H1 (cell line): Measurements from ENCODE around the gene CDH22. TPM values are rescaled to one million over a fixed set of nuclear protein-coding genes. Genes with fewer than 3 reads are reported as not detected.

Experiments used
- CTCF ChIA-PET: fragments of 300-600 bp; sonication (Branson Sonifier 250); formaldehyde crosslinking; loops from one replicate; lab custom pipeline; 2021; ENCODE audit not compliant: partially characterized antibody; lab: Charles Lee
- POLR2A ChIA-PET: fragments of 300-600 bp; sonication (Branson Sonifier 250); formaldehyde crosslinking; loops from one replicate; lab custom pipeline; 2021; ENCODE audit warnings: inconsistent platforms; ENCODE audit not compliant: partially characterized antibody; lab: Charles Lee
- DNase-seq, 2 experiments: peaks; one replicate each; pipeline versions ENCODE4 v3.0.0 to v3.0.0-alpha.2; 2010 to 2022; ENCODE audit warnings: low spot score in 2 of 2, low read depth in 1 of 2, mixed read lengths in 1 of 2
- FAIRE-seq: peaks from 2 replicates; lab custom pipeline; 2011; peaks lifted over from hg19 to GRCh38; lab: Jason Lieb, UNC
- H2AFZ ChIP-seq: 2 replicates; pipeline ENCODE4 v1.8.1; 2012; ENCODE audit warnings: low read length, inconsistent platforms
- H2AK5ac ChIP-seq: 2 replicates; pipeline ENCODE4 v1.6.1; 2013; ENCODE audit warnings: low read depth, low read length
- H2BK120ac ChIP-seq: replicated peaks from 2 replicates; pipeline ENCODE3; 2013; ENCODE audit warnings: low read depth, low read length, inconsistent platforms
- H2BK12ac ChIP-seq: 2 replicates; pipeline ENCODE4 v1.6.1; 2013; ENCODE audit warnings: low read depth, low read length
- H2BK15ac ChIP-seq: 2 replicates; pipeline ENCODE4 v1.6.1; 2013; ENCODE audit warnings: low read length
- H2BK20ac ChIP-seq: 2 replicates; pipeline ENCODE4 v1.6.1; 2013; ENCODE audit warnings: low read length
- H2BK5ac ChIP-seq: 2 replicates; pipeline ENCODE4 v1.6.1; 2013; ENCODE audit warnings: low read depth, low read length
- H3K14ac ChIP-seq: 2 replicates; pipeline ENCODE4 v1.6.1; 2013; ENCODE audit warnings: inconsistent platforms; ENCODE audit not compliant: insufficient read length
- H3K18ac ChIP-seq: 2 replicates; pipeline ENCODE4 v1.6.1; 2013; ENCODE audit warnings: low read length; ENCODE audit errors: extremely low read depth
- H3K23ac ChIP-seq: 2 replicates; pipeline ENCODE4 v1.6.1; 2013; ENCODE audit warnings: inconsistent platforms; ENCODE audit not compliant: insufficient read length
- H3K23me2 ChIP-seq: 2 replicates; pipeline ENCODE4 v1.6.1; 2013; ENCODE audit warnings: low read depth, low read length
- H3K27ac ChIP-seq: 2 replicates; pipeline ENCODE4 v1.6.1; 2011; ENCODE audit warnings: low read depth, low read length, inconsistent platforms
- H3K27me3 ChIP-seq, 4 experiments: replicated peaks in 1 of 4; 1 replicate in 1 of 4; 2 replicates in 3 of 4; pipeline versions ENCODE4 v1.6.1 to v1.8.1; 2011 to 2013; ENCODE audit warnings: low read length in 3 of 4, mild to moderate bottlenecking in 3 of 4, inconsistent platforms in 2 of 4, mixed read lengths in 2 of 4, moderate library complexity in 1 of 4; ENCODE audit not compliant: control insufficient read depth in 3 of 4, insufficient read depth in 3 of 4; ENCODE audit errors: extremely low read depth in 1 of 4
- H3K36me3 ChIP-seq, 4 experiments: 2 replicates each; pipeline versions ENCODE4 v1.6.1 to v1.8.1; 2011 to 2013; ENCODE audit warnings: mild to moderate bottlenecking in 4 of 4, low read length in 3 of 4, moderate library complexity in 2 of 4, control low read depth in 1 of 4, inconsistent platforms in 1 of 4; ENCODE audit not compliant: insufficient read depth in 4 of 4, control insufficient read depth in 2 of 4
- H3K4ac ChIP-seq: replicated peaks from 2 replicates; pipeline ENCODE3; 2013; ENCODE audit warnings: low read length, low read depth, mixed read lengths, inconsistent platforms; ENCODE audit not compliant: insufficient read length
- H3K4me1 ChIP-seq, 4 experiments: replicated peaks in 1 of 4; 1 replicate in 1 of 4; 2 replicates in 3 of 4; pipeline versions ENCODE4 v1.6.1 to v1.8.1; 2011 to 2013; ENCODE audit warnings: low read length in 3 of 4, inconsistent platforms in 2 of 4, mixed read lengths in 1 of 4; ENCODE audit not compliant: insufficient read depth in 4 of 4, control insufficient read depth in 3 of 4
- H3K4me2 ChIP-seq, 2 experiments: 2 replicates each; pipeline versions ENCODE4 v1.6.1 to v1.8.1; 2011 to 2013; ENCODE audit warnings: low read depth in 2 of 2, low read length in 2 of 2, control low read depth in 1 of 2, inconsistent platforms in 1 of 2, mild to moderate bottlenecking in 1 of 2; ENCODE audit not compliant: insufficient read depth in 1 of 2
- H3K4me3 ChIP-seq, 4 experiments: fragments of 200-600, 300-600 bp in 1 of 4; sonication (generic), shearing (Covaris generic), sonication (Bioruptor Twin) in 1 of 4; 2 replicates each; pipeline versions ENCODE4 v1.5.1 to v1.8.1; 2011 to 2016; ENCODE audit warnings: low read length in 4 of 4, low read depth in 3 of 4, control low read depth in 2 of 4, inconsistent platforms in 2 of 4, mild to moderate bottlenecking in 2 of 4, mixed read lengths in 1 of 4, moderate library complexity in 1 of 4; ENCODE audit not compliant: insufficient read depth in 2 of 4; ENCODE audit errors: extremely low read depth in 1 of 4
- H3K56ac ChIP-seq: replicated peaks from 2 replicates; pipeline ENCODE3; 2013; ENCODE audit warnings: low read depth, mild to moderate bottlenecking, mixed read lengths, low read length, inconsistent platforms; ENCODE audit not compliant: insufficient read length
- H3K79me1 ChIP-seq: 2 replicates; pipeline ENCODE4 v1.6.1; 2013; ENCODE audit warnings: low read depth, low read length, control low read depth
- H3K79me2 ChIP-seq, 2 experiments: 2 replicates each; pipeline versions ENCODE4 v1.6.1 to v1.8.1; 2012 to 2013; ENCODE audit warnings: low read length in 2 of 2, mild to moderate bottlenecking in 2 of 2, inconsistent platforms in 1 of 2; ENCODE audit not compliant: insufficient read depth in 2 of 2, control insufficient read depth in 1 of 2
- H3K9ac ChIP-seq, 4 experiments: replicated peaks in 1 of 4; 1 replicate in 1 of 4; 2 replicates in 3 of 4; pipeline versions ENCODE4 v1.6.1 to v1.8.1; 2011 to 2013; ENCODE audit warnings: low read depth in 3 of 4, low read length in 3 of 4, control low read depth in 2 of 4, mild to moderate bottlenecking in 2 of 4, moderate library complexity in 2 of 4, inconsistent platforms in 1 of 4; ENCODE audit errors: extremely low read depth in 1 of 4
- H3K9me3 ChIP-seq, 2 experiments: 2 replicates each; pipeline versions ENCODE4 v1.6.1 to v1.8.1; 2012 to 2013; ENCODE audit warnings: mild to moderate bottlenecking in 2 of 2, moderate library complexity in 2 of 2, control low read depth in 1 of 2, inconsistent platforms in 1 of 2, low read depth in 1 of 2, low read length in 1 of 2, mixed read lengths in 1 of 2; ENCODE audit not compliant: insufficient read depth in 2 of 2
- H4K20me1 ChIP-seq, 2 experiments: replicated peaks in 1 of 2; 2 replicates each; pipeline versions ENCODE3 to v1.8.1; 2011 to 2013; ENCODE audit warnings: inconsistent platforms in 2 of 2, low read length in 2 of 2, mild to moderate bottlenecking in 1 of 2; ENCODE audit not compliant: insufficient read depth in 2 of 2, control insufficient read depth in 1 of 2
- H4K5ac ChIP-seq: 2 replicates; pipeline ENCODE4 v1.6.1; 2013; ENCODE audit warnings: low read length, low read depth, mixed read lengths, inconsistent platforms; ENCODE audit not compliant: insufficient read length
- H4K8ac ChIP-seq: 2 replicates; pipeline ENCODE4 v1.8.0; 2013; ENCODE audit warnings: mild to moderate bottlenecking, moderate library complexity, low read length, inconsistent platforms; ENCODE audit not compliant: insufficient read depth; ENCODE audit errors: extremely low read depth
- H4K91ac ChIP-seq: replicated peaks from 2 replicates; pipeline ENCODE3; 2013; ENCODE audit warnings: low read length, mixed read lengths, inconsistent platforms; ENCODE audit not compliant: insufficient read length
- EP300 ChIP-seq, 2 experiments: IDR thresholded peaks; 1 replicate in 1 of 2; 2 replicates in 1 of 2; pipeline ENCODE4 v1.6.1; 2011 to 2012; ENCODE audit warnings: low read depth in 2 of 2, low read length in 2 of 2, mild to moderate bottlenecking in 2 of 2, borderline replicate concordance in 1 of 2, inconsistent platforms in 1 of 2, moderate library complexity in 1 of 2
- FOSL1 ChIP-seq: IDR thresholded peaks from 2 replicates; pipeline ENCODE4 v1.6.1; 2011; ENCODE audit warnings: mild to moderate bottlenecking, low read depth, low read length, moderate library complexity; ENCODE audit not compliant: insufficient read depth
- MAFK ChIP-seq: IDR thresholded peaks from 2 replicates; pipeline ENCODE4 v1.6.1; 2012; ENCODE audit warnings: low read depth, mild to moderate bottlenecking, improper control_type of control experiment, low read length
- WGBS, 2 experiments: shearing (Covaris generic) in 1 of 2; methylation state at CpG; one replicate each; pipeline versions ENCODE4 v1.1.6 to v1.1.7; 2013 to 2015; ENCODE audit warnings: low lambda C conversion rate in 2 of 2, mixed read lengths in 2 of 2, inconsistent platforms in 1 of 2, low coverage in 1 of 2, missing lambda C conversion rate in 1 of 2; ENCODE audit not compliant: insufficient replicate concordance in 2 of 2, insufficient coverage in 1 of 2, insufficient read length in 1 of 2; ENCODE audit errors: extremely low coverage in 1 of 2, missing lambda C conversion rate in 1 of 2; 5-methylcytosine and 5-hydroxymethylcytosine counted together
- polyA plus RNA-seq, 7 experiments: library from polyadenylated mRNA; depleted of rRNA in 3 of 7; stranded (reverse) in 5 of 7; unstranded in 2 of 7; fragments of >200 nt in 5 of 7; fragments of 200-250 nt in 2 of 7; gene quantifications; 1 replicate in 5 of 7; 2 replicates in 1 of 7; 4 replicates in 1 of 7; pipeline versions ENCODE4 v1.2.1 to v1.2.3, GENCODE V29; 2011 to 2013; ENCODE audit warnings: missing spikeins in 2 of 7, mixed read lengths in 2 of 7
- total RNA-seq: library from RNA; stranded (reverse); fragmentation: NEBNext Ultra II Directional; extraction: Animal tissue kit (Norgen Biotek cat#: 25700); gene quantifications from 2 replicates; pipeline ENCODE4 v1.2.1, GENCODE V29; 2021

Gene CDH22
- total and polyA plus RNA-seq, 2 of the 8 experiments (the other 6 are each of a cell fraction or from before 2014, with no cell fraction given) = 0.35 to 0.39 TPM

- Histone ChIP-seq H2BK20ac (no peak overlapping the region), H2BK12ac (no peak overlapping the region), H2AFZ (no peak overlapping the region), H4K91ac (no peak overlapping the region), H3K56ac (no peak overlapping the region), H3K36me3 (no peaks in the 10 kb centered on the region), H2BK120ac (no peak overlapping the region), H4K8ac (no peak overlapping the region), H3K79me1 (no peaks in the 10 kb centered on the region), H4K5ac (no peak overlapping the region), H3K14ac (no peak overlapping the region), H4K20me1 (no peaks in the 10 kb centered on the region), H3K23me2 (peaks cover 2% of the 10 kb centered on the region; the same call in 1 of the 2 replicates), H3K18ac (no peak overlapping the region), H3K79me2 (no peaks in the 10 kb centered on the region), H2BK5ac (no peak overlapping the region), H3K4me2 (no peak overlapping the region), H3K4ac (no peak overlapping the region), H2AK5ac (no peak overlapping the region), H3K23ac (no peak overlapping the region), H3K9ac (no peak overlapping the region), H2BK15ac (no peak overlapping the region), H3K4me1 (no peaks in the 10 kb centered on the region; a peak in 1 of 7 replicates), H3K9me3 (no peaks in the 10 kb centered on the region), H3K27ac (no peak overlapping the region), H3K27me3 (peaks cover 8 to 31% (median 29%) of the 10 kb centered on the region in 4 experiments), H3K4me3 (no peak overlapping the region)
- POLR2A ChIA-PET = no interaction called here
- CTCF ChIA-PET = interaction anchor here (0.8 to 18.5 kb wide), 11 partner anchors 9 to 171 kb away, joined by 3 to 233 read pairs (median 5); no protein-coding TSS in a partner anchor
- DNase-seq = no peak
- FAIRE-seq = no peak
- WGBS, 2 experiments = 85% methylated on average over 13 of the region's 13 CpGs; no CpG with 5 or more reads in 1 of the 2 experiments
- TF ChIP-seq MAFK (no peak), FOSL1 (no peak), EP300 (IDR thresholded peaks at IDR 0.05; ENCODE audit: borderline replicate concordance in 1 of 2, low read depth in 2 of 2, low read length in 2 of 2) (no peak)
Observed at GRCh38 chr20:46176739-46177378, 131.4 kb downstream of the CDH22 start.
